GM23338 (cell line): ENCODE data around the gene YPEL3. TPM values are rescaled to one million over a fixed set of nuclear protein-coding genes. Genes with fewer than 3 reads are reported as not detected.

Experiments
- ATAC-seq: fragments of 200-7000 bp; cut with Tn5 transposase; 3 replicates; pipeline ENCODE4 v1.9.1; 2020
- DNase-seq: peaks from one replicate; pipeline ENCODE4 v3.0.0-alpha.2; 2015; ENCODE audit warnings: low spot score
- H2AFZ ChIP-seq: fragments of 200-600 bp; sonication (generic); 2 replicates; pipeline ENCODE4 v1.8.0; 2016; ENCODE audit warnings: antibody characterized with exemption, mild to moderate bottlenecking, moderate library complexity
- H3F3A ChIP-seq: fragments of 200-600 bp; sonication (generic); replicated peaks from 2 replicates; pipeline ENCODE4 v1.8.0; 2017; ENCODE audit warnings: antibody characterized with exemption, mixed run types, low read depth
- H3K27ac ChIP-seq: fragments of 200-600 bp; sonication (generic); 2 replicates; pipeline ENCODE4 v1.6.1; 2016; ENCODE audit warnings: low read depth
- H3K27me3 ChIP-seq: fragments of 200-600 bp; sonication (generic); 2 replicates; pipeline ENCODE4 v1.8.0; 2016; ENCODE audit warnings: mild to moderate bottlenecking, mixed run types, moderate library complexity; ENCODE audit not compliant: insufficient read depth
- H3K36me3 ChIP-seq: fragments of 200-600 bp; sonication (generic); 2 replicates; pipeline ENCODE4 v1.8.0; 2016; ENCODE audit warnings: mild to moderate bottlenecking; ENCODE audit not compliant: insufficient read depth
- H3K4me1 ChIP-seq: fragments of 200-600 bp; sonication (generic); 2 replicates; pipeline ENCODE4 v1.8.0; 2016; ENCODE audit warnings: mild to moderate bottlenecking, moderate library complexity; ENCODE audit not compliant: insufficient read depth
- H3K4me2 ChIP-seq: fragments of 200-600 bp; sonication (generic); 2 replicates; pipeline ENCODE4 v1.7.1; 2017; ENCODE audit warnings: mixed run types
- H3K4me3 ChIP-seq: fragments of 200-600 bp; sonication (generic); 2 replicates; pipeline ENCODE4 v1.6.1; 2016; ENCODE audit warnings: mixed run types
- H3K79me2 ChIP-seq: fragments of 200-600 bp; sonication (generic); replicated peaks from 2 replicates; pipeline ENCODE4 v1.8.0; 2017; ENCODE audit warnings: mild to moderate bottlenecking; ENCODE audit not compliant: insufficient read depth
- H3K9me2 ChIP-seq: fragments of 200-600 bp; sonication (generic); 2 replicates; pipeline ENCODE4 v1.8.0; 2017; ENCODE audit not compliant: insufficient read depth
- H4K20me1 ChIP-seq: fragments of 200-600 bp; sonication (generic); replicated peaks from 2 replicates; pipeline ENCODE4 v1.8.0; 2017; ENCODE audit warnings: mild to moderate bottlenecking; ENCODE audit not compliant: insufficient read depth
- H3K27ac Mint-ChIP-seq: 2 replicates; pipeline ENCODE4 v1.8.0; 2020; ENCODE audit warnings: inconsistent platforms, mild to moderate bottlenecking, moderate library complexity, mixed read lengths
- H3K27me3 Mint-ChIP-seq: 3 replicates; pipeline ENCODE4 v1.8.0; 2022; ENCODE audit warnings: low read depth, mild to moderate bottlenecking, moderate library complexity, mixed read lengths, inconsistent platforms; ENCODE audit not compliant: insufficient read depth, poor library complexity
- H3K36me3 Mint-ChIP-seq: 3 replicates; pipeline ENCODE4 v1.8.0; 2021; ENCODE audit warnings: low read depth, mild to moderate bottlenecking, inconsistent platforms, moderate library complexity, mixed read lengths
- H3K4me1 Mint-ChIP-seq: 3 replicates; pipeline ENCODE4 v1.8.0; 2020; ENCODE audit warnings: mild to moderate bottlenecking, inconsistent platforms, mixed read lengths
- H3K4me3 Mint-ChIP-seq: 3 replicates; pipeline ENCODE4 v1.8.0; 2021; ENCODE audit warnings: moderate library complexity, mild to moderate bottlenecking, inconsistent platforms, mixed read lengths
- H3K9me3 Mint-ChIP-seq: 3 replicates; pipeline ENCODE4 v1.8.0; 2020; ENCODE audit warnings: moderate library complexity, mild to moderate bottlenecking, inconsistent platforms, mixed read lengths
- CREB1 ChIP-seq: fragments of 250-450 bp; sonication (Bioruptor Pico); IDR thresholded peaks from 2 replicates; pipeline ENCODE4 v1.5.0; 2020; ENCODE audit warnings: low read depth, mild to moderate bottlenecking, moderate library complexity
- EZH2phosphoT487 ChIP-seq: fragments of 200-600 bp; sonication (generic); IDR thresholded peaks from one replicate; pipeline ENCODE4 v1.8.1; 2018; ENCODE audit warnings: antibody characterized with exemption; ENCODE audit not compliant: unreplicated experiment
- STAT1 ChIP-seq: IDR thresholded peaks from one replicate; pipeline ENCODE4 v1.6.1; 2016; ENCODE audit warnings: antibody characterized with exemption; ENCODE audit not compliant: unreplicated experiment
- ZNF114 ChIP-seq: fragments of 250-450 bp; sonication (Bioruptor Pico); IDR thresholded peaks from 2 replicates; pipeline ENCODE4 v1.5.0; 2020; ENCODE audit warnings: mild to moderate bottlenecking, moderate library complexity
- polyA plus RNA-seq: library from polyadenylated mRNA; unstranded; fragments of >200 nt; fragmentation: Nextera tagmentation; extraction: Ambion mirVana; gene quantifications from 2 replicates; pipeline ENCODE4 v1.2.1, GENCODE V29; 2016
- total RNA-seq: library from RNA; depleted of rRNA; stranded (reverse); fragments of >200 nt; shearing (Covaris generic); gene quantifications from 2 replicates; pipeline ENCODE4 v1.2.3, GENCODE V29; 2014
- TF ChIP-seq, protein P1 (sequence below): IDR thresholded peaks from 2 replicates; pipeline ENCODE4 v1.6.1; 2016; ENCODE audit warnings: antibody characterized with exemption
- TF ChIP-seq, protein P2 (sequence below): fragments of 250-450 bp; sonication (Bioruptor Pico); IDR thresholded peaks from 2 replicates; pipeline ENCODE4 v1.5.0; 2020; ENCODE audit warnings: mild to moderate bottlenecking, moderate library complexity

Gene YPEL3
- total and polyA plus RNA-seq, 2 experiments from 2014 or later, result 27.8 to 86.1 TPM

DNA sequence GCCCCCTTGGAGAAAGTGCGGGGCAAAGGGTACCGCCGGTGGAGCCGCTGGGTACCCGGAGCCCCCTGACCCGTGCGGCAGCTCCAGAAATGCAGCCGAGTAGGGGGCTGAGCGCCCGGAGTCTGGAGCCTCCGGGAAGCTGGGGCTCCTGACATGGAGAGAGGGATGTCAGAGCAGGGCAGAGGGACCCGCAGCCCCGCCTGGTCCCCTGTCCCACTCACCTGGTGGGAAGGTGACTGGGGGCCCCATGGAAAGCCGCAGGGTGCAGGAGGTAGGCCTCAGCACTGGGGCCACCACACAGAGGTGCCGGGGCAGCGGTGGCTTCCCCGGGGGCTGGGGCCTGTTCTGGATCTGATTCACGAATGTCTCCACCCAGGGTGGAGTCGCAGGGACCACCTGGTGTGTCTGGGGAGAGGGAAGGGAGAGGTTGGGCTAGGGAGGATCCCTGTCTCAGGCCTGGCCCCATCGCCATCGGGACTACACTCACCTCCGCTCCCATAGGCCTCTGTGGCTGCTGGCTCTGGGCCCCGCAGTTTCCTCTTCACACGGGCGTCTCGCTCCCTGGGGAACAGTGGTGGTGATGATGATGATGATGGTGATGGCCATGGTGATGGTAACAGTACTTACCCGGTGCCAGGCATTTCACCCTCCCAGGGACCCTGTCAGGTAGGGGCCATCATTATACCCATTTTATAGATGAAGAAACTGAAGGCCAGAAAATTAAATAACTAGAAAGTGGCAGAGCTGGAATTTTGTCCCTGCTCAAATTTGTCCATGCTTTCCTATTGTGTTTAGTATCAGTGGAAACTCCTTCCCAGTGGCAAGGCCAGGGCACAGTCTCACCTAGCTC lies 9.5 kb downstream of the YPEL3 start:
- Mint-ChIP-seq H3K27me3 (peaks cover 19% of the 10 kb centered on the region), H3K36me3 (peaks cover 43% of the 10 kb centered on the region), H3K27ac (no peak overlapping the region), H3K4me3 (no peak overlapping the region; the same call in 2 of the 3 replicates), H3K9me3 (no peaks in the 10 kb centered on the region; the same call in 2 of the 3 replicates), H3K4me1 (peaks cover 8% of the 10 kb centered on the region; the same call in 2 of the 3 replicates)
- Histone ChIP-seq H3K27ac (no peak overlapping the region), H3K4me2 (no peak overlapping the region), H3K27me3 (0 out of 2 replicates have a peak, but pooled peaks cover 3% of the 10 kb centered on the region), H3K9me2 (no peaks in the 10 kb centered on the region), H3F3A (peaks cover 7% of the 10 kb centered on the region; the same call in 1 of the 2 replicates), H2AFZ (no peak overlapping the region), H3K4me3 (no peak overlapping the region), H3K36me3 (no peaks in the 10 kb centered on the region; the same call in 1 of the 2 replicates), H4K20me1 (peaks cover under 1% of the 10 kb centered on the region; the same call in 1 of the 2 replicates), H3K79me2 (no peaks in the 10 kb centered on the region), H3K4me1 (peaks cover 6% of the 10 kb centered on the region; the same call in 1 of the 2 replicates)
- TF ChIP-seq STAT1 (no peak), CREB1 (CRISPR knock-in tag) (no peak), ZNF114 (no peak), EZH2phosphoT487 (no peak)
- TF ChIP-seq, protein P1, sequence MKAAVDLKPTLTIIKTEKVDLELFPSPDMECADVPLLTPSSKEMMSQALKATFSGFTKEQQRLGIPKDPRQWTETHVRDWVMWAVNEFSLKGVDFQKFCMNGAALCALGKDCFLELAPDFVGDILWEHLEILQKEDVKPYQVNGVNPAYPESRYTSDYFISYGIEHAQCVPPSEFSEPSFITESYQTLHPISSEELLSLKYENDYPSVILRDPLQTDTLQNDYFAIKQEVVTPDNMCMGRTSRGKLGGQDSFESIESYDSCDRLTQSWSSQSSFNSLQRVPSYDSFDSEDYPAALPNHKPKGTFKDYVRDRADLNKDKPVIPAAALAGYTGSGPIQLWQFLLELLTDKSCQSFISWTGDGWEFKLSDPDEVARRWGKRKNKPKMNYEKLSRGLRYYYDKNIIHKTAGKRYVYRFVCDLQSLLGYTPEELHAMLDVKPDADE, result no peak
- TF ChIP-seq, protein P2, sequence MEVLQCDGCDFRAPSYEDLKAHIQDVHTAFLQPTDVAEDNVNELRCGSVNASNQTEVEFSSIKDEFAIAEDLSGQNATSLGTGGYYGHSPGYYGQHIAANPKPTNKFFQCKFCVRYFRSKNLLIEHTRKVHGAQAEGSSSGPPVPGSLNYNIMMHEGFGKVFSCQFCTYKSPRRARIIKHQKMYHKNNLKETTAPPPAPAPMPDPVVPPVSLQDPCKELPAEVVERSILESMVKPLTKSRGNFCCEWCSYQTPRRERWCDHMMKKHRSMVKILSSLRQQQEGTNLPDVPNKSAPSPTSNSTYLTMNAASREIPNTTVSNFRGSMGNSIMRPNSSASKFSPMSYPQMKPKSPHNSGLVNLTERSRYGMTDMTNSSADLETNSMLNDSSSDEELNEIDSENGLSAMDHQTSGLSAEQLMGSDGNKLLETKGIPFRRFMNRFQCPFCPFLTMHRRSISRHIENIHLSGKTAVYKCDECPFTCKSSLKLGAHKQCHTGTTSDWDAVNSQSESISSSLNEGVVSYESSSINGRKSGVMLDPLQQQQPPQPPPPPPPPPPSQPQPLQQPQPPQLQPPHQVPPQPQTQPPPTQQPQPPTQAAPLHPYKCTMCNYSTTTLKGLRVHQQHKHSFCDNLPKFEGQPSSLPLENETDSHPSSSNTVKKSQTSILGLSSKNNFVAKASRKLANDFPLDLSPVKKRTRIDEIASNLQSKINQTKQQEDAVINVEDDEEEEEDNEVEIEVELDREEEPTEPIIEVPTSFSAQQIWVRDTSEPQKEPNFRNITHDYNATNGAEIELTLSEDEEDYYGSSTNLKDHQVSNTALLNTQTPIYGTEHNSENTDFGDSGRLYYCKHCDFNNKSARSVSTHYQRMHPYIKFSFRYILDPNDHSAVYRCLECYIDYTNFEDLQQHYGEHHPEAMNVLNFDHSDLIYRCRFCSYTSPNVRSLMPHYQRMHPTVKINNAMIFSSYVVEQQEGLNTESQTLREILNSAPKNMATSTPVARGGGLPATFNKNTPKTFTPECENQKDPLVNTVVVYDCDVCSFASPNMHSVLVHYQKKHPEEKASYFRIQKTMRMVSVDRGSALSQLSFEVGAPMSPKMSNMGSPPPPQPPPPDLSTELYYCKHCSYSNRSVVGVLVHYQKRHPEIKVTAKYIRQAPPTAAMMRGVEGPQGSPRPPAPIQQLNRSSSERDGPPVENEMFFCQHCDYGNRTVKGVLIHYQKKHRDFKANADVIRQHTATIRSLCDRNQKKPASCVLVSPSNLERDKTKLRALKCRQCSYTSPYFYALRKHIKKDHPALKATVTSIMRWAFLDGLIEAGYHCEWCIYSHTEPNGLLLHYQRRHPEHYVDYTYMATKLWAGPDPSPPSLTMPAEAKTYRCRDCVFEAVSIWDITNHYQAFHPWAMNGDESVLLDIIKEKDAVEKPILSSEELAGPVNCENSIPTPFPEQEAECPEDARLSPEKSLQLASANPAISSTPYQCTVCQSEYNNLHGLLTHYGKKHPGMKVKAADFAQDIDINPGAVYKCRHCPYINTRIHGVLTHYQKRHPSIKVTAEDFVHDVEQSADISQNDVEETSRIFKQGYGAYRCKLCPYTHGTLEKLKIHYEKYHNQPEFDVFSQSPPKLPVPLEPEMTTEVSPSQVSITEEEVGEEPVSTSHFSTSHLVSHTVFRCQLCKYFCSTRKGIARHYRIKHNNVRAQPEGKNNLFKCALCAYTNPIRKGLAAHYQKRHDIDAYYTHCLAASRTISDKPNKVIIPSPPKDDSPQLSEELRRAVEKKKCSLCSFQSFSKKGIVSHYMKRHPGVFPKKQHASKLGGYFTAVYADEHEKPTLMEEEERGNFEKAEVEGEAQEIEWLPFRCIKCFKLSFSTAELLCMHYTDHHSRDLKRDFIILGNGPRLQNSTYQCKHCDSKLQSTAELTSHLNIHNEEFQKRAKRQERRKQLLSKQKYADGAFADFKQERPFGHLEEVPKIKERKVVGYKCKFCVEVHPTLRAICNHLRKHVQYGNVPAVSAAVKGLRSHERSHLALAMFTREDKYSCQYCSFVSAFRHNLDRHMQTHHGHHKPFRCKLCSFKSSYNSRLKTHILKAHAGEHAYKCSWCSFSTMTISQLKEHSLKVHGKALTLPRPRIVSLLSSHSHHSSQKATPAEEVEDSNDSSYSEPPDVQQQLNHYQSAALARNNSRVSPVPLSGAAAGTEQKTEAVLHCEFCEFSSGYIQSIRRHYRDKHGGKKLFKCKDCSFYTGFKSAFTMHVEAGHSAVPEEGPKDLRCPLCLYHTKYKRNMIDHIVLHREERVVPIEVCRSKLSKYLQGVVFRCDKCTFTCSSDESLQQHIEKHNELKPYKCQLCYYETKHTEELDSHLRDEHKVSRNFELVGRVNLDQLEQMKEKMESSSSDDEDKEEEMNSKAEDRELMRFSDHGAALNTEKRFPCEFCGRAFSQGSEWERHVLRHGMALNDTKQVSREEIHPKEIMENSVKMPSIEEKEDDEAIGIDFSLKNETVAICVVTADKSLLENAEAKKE (CRISPR knock-in tag), result no peak
- no peak for DNase-seq
- ATAC-seq, result no peak
